Muscle of arm (tissue), 12 donors: ENCODE measurements around the gene NRG3. TPM values are rescaled to one million over a fixed set of nuclear protein-coding genes. Genes with fewer than 3 reads are reported as not detected.
"Not testable (repeated sequence)": the region's sequence is repeated elsewhere in the genome, so short reads cannot be mapped to it uniquely, and the experiment has no call there.

Experiments used
- DNase-seq: peaks from one replicate; pipeline ENCODE4 v3.0.0-alpha.2; 2013
- polyA plus RNA-seq, 12 donors: library from polyadenylated mRNA; unstranded; fragments of 120-200 nt; gene quantifications; one replicate each; pipeline ENCODE4 v1.2.1, GENCODE V29; 2013; ENCODE audit not compliant: insufficient read length in 12 of 12

The NRG3 gene
- polyA plus RNA-seq, 12 donors: 0.07 to 2.1 (median 0.31) TPM; not detected in 3

DNA sequence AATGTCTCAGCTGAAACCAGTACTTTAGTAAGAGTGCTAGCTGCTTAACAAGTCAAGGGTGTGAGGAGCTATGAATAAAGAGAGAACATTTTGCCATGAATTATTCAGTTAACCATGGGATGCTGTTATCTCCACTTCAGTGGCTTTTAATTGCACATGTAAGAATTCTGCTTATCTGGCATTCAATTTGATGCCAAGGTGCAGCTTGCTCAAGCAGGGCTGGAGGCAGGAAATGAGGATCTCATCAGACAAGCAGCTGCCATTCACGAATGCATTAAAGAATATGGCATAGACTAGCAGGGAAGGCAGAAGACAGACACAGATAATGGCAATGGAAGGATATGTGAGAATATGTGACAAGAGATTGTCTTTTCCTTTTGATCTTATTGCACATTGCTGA lies 697.8 kb downstream of the NRG3 start:
- no peak for DNase-seq

DNA sequence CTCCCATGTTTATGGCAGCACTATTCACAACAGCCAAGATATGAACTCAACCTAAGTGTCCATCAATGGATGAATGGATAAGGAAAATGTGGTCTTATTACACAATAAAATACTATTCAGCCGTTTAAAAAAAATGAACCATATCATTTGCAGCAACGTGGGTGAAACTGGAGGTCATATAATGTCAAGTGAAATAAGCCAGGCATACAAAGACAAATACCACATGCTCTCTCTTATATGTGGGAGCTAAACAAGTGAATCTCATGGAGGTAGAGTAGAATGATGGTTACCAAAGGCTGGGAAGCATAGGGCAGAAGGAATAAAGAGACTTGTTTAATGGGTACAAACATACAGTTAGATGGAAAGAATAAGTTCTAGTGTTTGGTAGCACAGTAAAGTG lies 699.1 kb downstream of the NRG3 start:
- DNase-seq: no peak

DNA sequence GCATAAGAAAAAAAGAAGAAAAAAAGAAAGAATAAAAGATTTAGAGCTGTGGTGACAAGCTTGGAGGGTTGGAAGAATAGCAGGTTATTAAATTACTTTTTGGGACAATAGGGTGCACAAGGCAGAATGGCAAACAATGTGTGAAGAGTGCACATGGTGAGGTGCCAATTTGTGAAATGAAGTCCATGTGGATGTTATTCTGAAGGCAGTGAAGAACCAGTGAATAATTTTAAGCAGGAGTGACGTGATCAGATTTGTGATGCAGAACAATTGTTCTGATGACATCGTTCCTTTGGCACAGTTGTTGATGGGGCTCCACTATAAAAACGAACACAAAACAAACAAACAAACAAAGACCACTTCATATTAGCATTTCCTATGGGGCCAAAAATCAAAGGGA lies 700.3 kb downstream of the NRG3 start:
- no peak for DNase-seq

DNA sequence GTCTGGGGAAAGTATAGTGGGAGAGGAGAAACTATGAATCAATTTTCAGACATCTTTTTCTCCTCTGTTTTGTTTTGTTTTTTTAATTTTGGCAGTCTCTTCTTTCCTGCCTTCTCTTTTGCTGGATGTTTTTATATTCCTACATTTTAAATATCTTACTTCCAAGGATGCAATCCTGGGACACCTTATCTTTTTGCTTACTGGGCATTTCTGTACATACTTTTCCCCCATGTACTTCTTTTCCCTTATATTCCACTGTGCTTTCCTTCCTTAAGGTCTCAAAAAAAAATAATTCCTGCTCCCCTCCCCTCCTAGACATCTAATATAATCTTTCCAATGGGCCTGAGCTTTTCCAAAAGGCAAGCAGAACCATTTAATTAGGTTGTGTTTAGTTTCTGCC lies 701.1 kb downstream of the NRG3 start:
- DNase-seq: no peak

DNA sequence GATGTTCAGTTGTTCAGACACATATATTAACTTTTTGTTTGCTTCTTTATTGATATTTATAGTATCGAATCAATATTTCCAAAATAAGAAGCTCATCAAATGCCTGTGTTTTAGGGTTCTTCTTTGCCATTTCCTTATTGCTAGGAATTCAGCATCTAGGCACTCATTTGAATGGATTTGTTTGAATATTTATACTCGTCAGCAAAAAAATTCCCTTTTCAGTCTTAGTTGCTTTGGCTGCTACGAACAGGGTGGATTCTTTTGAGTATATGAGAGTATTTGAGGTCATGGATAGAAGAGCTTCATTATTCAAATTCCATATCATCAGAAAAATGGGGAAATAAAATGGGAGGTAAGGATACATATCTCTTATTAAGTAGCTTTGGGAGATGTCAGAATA lies 706.9 kb downstream of the NRG3 start:
- DNase-seq: no peak

DNA sequence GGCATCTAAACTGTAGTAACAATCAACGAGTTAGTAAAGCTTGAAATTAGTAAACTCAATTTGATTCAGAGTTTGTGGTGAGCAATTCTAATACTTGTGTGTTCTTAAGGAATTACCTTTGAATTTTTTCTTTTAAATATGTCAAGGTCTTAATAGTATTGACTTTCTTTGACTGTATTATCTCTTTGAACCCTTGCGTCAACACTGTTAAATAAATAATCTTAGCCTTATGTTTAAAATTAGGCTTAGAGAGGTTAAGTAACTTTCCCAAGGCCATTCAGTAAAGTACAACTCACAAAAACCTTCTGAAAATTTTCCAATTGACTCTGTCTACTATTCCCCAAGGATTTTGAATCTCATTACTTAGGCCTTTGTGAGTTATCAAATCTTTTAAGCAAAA lies 716.4 kb downstream of the NRG3 start:
- no peak for DNase-seq

DNA sequence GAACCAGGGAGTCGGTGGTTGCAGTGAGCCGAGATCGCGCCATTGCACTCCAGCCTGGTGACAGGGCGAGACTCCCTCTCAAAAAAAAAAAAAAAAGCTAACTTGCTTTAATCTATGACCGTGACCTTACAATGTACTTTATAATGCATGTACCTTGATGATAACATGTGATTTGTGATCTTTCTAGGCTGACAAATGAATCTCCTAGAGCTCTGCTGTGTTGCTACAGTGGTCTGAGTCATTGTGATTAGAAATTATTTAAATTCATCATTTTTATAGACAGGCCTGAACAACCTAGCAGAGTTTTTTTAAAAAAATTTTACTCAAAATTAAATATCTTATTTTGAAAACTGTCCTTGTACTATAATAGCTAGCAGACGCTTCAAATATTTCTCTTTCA lies 722.8 kb downstream of the NRG3 start:
- DNase-seq: no peak

DNA sequence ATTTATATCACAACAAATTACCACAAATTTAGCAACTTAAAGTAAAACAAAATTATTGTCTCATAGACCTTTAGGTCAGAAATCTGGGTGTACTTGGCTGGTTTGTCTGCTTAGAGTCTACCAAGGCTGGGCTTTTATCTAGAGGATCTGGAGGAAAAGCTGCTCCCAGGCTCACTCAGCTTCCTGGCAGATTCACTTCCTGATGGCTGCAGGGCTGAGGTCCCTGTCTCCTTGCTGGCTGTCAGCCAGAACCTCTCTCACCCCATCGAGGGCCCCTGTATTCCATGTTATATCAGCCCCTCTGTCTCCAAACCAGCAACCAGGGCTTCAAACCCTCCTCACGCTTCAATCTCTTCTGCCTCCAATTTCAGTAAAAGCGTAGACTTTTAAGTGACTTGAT lies 734.9 kb downstream of the NRG3 start:
- no peak for DNase-seq

DNA sequence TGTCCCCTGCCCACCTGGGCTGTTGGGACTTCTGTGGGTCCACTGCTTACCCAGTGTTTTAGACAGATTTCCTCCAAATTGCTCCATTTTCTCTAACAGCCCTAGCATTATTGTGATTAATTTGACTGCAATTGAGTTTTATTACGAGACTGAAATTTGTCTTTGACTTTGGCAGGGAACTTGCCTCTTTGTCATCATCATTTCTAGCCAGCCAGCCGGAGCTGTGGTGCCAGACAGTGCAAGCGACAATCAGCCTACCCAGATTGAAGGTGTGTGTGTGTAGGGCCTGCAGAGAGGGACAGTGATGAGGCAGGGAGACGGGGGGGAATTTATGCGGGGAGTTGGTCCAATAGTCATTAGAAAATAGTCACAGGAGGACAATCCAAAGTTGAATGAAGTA lies 743.0 kb downstream of the NRG3 start:
- no peak for DNase-seq

DNA sequence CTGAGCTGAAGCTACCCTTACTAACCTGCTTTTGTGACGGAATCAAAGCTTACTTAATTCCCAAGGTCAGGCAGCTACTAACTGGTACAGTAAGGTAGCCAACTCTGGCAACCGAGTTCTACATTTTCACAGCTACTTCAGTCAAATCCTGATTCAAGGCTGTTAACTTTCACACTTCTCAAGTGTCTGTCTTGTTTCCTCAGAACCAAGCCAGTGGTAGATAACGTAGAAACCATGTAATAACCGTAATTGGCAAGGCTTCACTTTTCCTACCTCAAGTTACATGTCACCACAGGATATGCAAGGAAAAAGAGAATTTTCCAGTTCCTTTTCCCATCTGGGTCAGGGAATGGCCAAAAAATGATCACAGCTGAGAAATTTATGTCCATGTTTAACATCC lies 746.7 kb downstream of the NRG3 start:
- DNase-seq: no peak

DNA sequence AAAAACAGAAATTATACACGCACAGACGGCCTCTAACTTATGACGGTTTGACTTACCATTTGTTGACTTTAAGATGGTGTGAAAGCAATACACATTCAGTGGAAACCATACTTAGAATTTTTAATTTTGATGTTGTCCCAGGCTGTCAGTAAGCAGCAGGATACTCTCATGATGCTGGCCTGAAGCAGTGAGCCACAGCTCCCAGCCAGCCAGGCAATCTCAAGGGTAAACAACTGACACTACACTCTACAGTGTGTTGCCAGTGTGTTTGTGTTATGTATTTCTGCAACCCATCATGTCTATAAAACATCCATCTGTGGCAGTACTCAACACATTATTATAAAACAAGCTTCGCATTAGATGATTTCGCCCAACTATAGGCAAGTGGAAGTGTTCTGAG lies 747.5 kb downstream of the NRG3 start:
- DNase-seq: no peak

DNA sequence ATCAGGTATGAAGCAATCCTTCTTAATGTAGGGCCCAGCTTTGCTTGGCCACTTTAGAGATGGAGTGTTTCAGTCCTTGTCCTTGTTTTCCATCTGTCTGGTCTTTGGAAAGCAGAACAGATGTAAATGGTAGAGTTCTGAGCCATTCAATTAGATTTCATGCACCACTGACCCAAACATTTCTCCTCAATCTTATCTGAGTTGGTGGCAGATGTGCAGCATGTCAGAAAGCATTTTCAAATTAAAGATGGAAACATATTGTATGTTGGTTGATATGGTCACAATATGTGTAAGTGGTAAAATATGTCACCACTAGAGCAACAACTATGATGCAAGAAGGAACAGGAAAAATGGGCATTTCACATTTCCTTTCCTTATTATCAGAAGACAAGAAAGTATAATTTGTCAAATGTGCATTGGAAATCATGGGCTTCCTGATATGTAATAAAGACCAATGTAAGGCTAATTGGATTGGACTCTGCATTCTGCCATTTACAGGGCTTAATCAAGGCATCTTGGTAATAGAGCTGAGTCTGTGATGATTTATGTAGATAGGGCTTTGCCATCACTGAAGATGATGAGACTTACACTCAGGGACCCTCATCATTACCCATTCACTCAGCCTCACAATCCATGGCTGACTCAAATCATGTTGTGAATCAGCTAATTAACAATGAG lies 750.7 kb downstream of the NRG3 start:
- DNase-seq: no peak

DNA sequence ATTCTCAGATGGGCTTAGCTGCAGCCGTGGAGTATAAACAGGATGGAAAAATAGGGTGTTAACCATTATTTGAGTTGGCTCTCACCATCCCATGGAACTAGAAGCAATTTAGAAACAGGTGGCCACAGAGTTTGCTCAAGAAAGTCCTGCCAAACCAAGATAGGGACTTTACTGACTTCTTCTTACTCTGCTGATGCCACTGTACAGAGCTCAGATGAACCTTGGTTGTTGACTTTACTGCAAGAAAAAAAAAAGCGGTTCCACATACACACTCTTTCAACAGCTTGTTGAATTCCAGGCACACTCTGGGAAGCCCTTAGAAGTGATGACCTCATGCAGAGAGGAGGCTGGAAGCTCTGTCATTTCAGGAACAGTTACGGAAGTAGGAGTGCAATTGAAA lies 753.4 kb downstream of the NRG3 start:
- no peak for DNase-seq

DNA sequence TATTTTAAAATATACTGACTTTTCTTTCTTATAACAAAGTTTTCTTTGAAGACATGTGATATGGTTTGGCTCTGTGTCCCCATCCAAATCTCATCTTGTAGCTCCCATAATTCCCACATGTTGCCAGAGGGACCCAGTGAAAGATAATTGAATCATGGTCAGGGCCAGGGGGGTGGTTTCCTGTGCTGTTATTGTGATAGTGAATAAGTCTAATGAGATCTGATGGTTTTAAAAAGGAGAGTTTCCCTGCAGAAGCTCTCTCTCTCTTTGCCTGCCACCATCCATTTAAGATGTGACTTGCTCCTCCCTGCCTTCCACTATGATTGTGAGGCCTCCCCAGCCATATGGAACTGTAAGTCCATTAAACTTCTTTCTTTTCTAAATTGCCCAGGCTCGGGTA lies 768.1 kb downstream of the NRG3 start:
- DNase-seq: no peak

DNA sequence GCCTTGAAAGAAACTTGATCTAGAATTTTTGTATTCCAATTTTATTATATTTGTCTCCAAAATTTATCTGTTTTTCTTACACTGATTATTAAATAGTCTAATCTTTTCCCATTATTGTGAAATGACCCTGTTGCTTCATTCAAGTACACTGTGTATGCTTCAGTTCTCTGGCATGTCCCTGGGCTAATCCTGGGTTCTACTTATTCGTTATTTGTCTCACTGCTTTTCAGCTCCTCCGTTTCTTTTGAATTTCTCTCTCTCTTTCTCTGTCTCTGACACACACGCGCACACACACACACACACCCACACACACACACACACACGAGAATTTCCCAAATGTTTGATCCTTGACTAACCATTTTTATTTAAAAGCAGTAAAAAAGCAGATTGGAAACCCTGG lies 768.6 kb downstream of the NRG3 start:
- DNase-seq: no peak

DNA sequence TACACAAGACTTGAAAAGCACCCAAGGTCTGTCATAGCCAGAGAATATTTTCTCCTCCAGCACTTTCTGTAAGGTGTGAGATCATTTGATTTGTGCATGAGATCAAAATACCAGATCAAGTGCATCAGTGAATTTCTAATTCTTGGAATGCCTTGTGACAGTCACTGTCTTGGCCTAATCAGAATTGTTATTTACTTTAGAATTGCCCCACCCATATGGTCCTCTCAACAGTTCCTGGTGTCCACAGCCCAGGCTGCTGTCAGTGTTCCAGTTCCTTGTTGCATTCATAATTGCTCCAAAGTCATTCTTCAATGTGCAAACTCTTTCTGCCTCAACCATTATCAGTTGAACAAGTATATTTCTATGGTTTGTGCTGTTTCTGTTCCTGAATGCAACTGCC lies 770.2 kb downstream of the NRG3 start:
- no peak for DNase-seq

DNA sequence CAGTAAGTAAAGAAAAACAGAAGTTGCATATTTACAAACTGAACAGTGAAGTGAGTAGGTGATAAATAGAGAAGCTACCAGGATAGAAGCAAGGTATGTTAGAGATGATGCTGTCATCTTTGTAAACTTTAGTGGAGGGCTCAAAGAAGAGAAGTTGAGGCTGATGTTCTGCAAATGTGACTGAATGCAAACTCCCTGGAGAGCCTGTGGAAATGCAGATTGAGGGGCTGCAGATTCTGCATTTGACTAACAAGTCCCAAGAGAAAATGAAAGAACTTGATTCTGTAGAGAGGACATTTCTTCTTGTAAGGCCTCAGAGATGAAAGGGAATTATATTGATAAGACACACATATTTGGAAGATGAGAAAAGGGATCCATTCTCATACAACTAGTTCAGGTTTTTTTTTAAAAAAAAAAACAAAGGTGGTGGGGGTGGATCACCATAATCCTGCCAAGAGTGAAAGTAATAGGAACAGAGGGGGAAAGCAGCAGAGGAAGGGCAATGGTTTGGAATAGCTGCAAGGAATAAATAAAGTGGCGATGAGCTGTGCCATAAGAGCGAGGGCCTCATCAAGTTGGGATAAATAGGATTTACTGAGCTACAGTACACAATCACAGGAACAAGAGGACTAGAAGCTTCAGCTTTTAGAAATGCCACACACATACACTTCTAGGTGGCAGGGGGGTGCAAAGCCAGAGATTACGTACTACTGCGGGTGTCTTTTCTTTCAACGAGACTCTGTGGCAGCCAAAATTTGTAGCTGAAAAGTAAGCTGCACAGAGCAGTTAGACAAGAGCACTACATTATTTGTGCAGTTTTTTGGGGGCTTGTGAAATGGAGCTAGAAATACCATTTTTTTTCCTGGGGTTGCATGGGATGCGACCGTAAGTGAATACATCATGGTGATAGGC lies 778.5 kb downstream of the NRG3 start:
- no peak for DNase-seq

DNA sequence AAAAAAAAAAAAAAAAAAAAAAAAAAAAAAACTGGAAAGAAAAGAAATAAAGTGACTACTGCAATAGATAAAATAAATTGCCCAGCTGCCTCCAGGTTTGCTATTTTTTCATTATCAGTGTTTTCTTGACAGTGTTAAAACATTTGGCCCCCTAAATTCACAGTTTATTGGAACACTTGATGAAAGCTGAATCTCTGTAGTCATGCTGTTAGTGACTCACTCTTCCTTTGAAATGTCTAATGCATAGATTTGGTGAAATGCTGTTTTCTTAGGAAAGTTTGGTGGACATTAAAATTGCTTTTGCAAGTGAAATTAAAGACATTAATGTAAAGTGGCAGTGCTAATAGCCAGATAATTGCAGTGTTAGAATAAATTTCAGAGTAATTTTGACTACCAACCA lies 785.2 kb downstream of the NRG3 start:
- no peak for DNase-seq

DNA sequence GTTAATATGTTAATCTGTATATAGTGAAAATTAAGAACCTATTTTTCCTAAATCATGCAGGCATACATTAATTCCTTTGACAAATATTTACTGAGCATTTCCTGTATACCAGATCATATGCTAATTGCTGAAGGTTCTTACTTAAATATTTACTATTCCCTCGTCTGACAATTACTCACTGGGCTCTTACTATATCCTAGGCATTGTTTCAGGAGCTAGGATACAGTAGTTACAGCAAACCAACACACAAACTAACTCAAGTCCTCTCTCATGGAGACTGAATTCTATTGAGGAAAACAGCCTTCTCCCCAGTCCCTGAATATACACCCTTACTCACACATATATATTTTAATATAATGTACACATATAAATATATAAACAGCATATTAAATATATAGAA lies 786.0 kb downstream of the NRG3 start:
- no peak for DNase-seq

DNA sequence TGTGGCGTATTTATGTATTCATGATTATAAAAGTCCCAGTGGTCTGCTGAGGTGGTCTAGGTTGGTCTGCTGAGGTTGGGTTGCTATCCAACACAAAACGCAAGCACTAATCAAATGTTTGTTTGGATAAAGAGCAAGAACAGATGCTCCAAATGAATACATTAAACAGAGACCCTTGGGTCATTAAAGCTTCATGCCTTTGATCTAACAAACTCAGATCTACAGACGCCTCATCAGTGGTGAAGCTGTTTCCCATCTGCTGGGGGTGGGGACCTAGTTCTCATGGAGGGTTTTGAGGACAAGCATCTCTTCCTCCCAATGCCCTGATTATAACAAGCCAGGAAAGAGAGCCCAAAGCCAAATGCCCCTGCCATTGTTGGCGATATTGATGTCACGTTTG lies 786.7 kb downstream of the NRG3 start:
- DNase-seq: no peak

DNA sequence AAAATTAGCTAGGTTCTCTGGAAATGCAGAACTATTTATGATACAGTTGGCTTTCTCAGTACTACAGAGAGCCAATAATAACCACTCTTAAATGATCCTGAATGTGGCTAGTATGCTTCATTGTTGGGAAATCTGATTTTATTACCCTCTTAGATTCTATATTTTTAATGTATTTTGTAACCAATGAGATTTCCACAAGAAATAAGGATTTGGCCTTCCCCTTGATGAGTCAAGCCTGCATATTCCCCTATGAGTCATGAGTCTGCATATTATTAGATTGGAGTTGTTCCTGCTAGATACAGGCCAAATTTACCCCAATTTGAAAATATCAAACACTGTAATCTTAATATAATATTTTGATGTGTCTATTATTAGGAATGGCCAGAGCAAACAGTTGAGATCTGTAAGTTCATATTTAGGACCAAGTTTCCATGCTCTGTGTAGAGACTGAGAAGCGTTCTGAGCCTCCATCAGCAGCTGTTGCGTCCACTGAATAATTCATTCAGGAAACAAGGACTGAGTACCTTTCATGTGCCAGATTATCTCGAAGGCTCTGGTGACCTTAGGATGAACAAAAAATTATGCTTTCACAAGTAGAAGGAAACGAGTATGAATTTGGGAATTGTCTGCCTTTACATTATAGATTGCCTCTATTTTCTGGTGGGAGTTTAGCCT lies 793.4 kb downstream of the NRG3 start:
- DNase-seq: peak; percentile 40

DNA sequence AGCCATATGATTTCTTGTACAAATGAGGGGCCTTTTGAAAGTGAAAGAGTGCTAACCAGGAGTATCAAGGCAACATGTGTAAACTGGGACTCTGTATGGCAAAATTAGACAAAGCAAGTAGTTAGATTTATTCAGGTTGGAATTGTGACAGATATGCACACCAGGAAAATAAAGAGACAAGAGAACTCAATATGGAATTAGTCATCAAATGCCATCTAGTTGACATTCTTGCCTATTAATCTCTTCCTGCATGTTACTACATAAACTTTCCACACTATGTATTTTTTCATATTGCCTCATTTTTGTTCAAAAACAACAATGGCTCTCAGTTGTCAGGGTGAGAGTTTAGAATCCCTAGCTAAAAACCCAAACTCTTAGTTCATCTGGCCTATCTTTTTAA lies 799.0 kb downstream of the NRG3 start:
- no peak for DNase-seq

DNA sequence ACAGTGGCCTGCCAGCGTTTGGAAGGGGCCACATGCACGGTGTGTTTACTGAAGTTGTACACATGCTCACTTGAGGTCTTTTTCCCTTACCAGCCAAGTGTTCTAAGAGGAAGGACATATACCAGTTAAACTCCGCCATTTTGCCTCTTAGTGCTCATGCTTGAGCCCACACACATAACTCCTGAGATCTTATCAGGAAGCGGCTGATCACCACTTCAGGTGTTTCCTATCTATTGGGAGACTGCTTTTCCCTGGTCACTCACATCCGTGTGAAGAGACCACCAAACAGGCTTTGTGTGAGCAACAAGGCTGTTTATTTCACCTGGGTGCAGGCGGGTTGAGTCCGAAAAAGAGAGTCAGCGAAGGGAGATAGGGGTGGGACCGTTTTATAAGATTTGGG lies 802.9 kb downstream of the NRG3 start:
- DNase-seq: not testable (repeated sequence)
